Spleen (tissue), 7 donors: ENCODE data around the gene TYMP.
A peak's percentile ranks its signal among the peaks of the same experiment; 100 is the strongest.

ENCODE experiments used
- CTCF ChIP-seq, 11 experiments: fragments of 200-600 bp in 7 of 11; fragments of 450-650 bp in 4 of 11; sonication (generic) in 4 of 11; IDR thresholded peaks in 8 of 11; conservative IDR thresholded peaks in 3 of 11; 1 replicate in 7 of 11; 2 replicates in 4 of 11; pipeline versions ENCODE4 v1.4.0 to v1.8.0; 2016 to 2021; ENCODE audit warnings: antibody characterized with exemption in 11 of 11, inconsistent platforms in 4 of 11, mild to moderate bottlenecking in 1 of 11
- POLR2AphosphoS5 ChIP-seq, 3 donors: sonication (generic); formaldehyde crosslinking; IDR thresholded peaks; one replicate each; pipeline ENCODE4 v1.5.1; 2017; ENCODE audit warnings: antibody characterized with exemption in 3 of 3
- donor health status: DM: no; HTN: no; CAD: no; lungs with moderate emphysema.
- donor health status: DM: no; HTN: no; CAD: no.
- donor health status: DM: no; HTN: no; CAD: no.

DNA sequence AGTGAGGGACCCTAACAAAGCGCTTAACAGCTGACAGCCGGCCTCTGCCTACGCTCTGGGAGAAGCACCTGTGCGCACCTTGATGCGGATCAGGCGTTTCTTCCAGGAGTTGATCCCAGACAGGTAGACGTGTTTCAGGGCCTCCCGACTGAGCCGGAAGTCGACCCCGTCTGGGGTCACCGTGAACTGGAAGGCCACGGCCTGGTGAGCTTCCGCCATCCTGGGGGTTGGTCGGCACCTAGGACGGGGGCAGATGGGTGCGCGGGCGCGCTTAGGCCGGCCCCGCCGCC is 47.8 kb upstream of the TYMP start:
- TF ChIP-seq CTCF (IDR thresholded peaks at IDR 0.05 in 8 of 11, conservative IDR thresholded peaks at IDR 0.05 in 3 of 11): no peak
- TF ChIP-seq POLR2AphosphoS5 (IDR thresholded peaks at IDR 0.05): peak in 1 of 3 donors; percentile 23
